ENCODE results near the gene C6orf141.

Gene C6orf141

DNA sequence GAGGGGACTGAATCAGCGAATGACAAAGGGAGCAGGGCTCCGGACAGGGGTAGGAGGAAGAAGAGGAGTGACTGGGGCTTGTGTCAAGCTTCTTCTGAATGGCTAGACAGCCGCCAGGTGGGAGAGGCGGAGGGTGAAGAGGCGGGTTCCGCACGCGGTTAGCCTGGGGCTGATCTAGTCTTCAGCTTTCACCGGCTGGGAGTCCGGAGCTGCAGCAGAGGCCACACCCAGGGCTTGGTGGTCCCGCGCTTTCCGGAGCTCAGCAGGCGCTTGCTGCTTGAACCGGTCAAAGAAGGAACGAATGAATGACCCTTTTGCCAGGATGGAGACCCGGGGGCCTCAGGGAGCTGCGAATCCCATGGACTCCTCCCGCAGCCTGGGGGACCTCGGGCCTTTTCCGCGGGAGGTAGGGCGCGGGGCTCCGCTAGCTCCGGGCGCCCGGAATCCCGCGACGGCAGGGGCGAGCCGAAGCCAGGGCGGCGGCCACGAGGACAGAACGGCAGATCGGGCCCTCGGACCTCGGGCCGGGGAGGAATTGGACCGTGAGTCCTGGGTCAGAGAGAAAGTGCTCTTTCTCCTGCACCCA lies at the start of gene C6orf141:
Gene C6orf141, plus strand, starts transcription at position 177 of the 586 bp plus-strand sequence. Its CDS starts 125 bp downstream, at position 302.
- TF ChIP-seq, protein P1, sequence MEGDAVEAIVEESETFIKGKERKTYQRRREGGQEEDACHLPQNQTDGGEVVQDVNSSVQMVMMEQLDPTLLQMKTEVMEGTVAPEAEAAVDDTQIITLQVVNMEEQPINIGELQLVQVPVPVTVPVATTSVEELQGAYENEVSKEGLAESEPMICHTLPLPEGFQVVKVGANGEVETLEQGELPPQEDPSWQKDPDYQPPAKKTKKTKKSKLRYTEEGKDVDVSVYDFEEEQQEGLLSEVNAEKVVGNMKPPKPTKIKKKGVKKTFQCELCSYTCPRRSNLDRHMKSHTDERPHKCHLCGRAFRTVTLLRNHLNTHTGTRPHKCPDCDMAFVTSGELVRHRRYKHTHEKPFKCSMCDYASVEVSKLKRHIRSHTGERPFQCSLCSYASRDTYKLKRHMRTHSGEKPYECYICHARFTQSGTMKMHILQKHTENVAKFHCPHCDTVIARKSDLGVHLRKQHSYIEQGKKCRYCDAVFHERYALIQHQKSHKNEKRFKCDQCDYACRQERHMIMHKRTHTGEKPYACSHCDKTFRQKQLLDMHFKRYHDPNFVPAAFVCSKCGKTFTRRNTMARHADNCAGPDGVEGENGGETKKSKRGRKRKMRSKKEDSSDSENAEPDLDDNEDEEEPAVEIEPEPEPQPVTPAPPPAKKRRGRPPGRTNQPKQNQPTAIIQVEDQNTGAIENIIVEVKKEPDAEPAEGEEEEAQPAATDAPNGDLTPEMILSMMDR (conservative IDR thresholded peaks at IDR 0.05; ENCODE audit: low read depth, low read length) = no peak
- DNase-seq (ENCODE audit: low read depth) = peak; percentile 14
- H3K4me3 ChIP-seq (ENCODE audit: low read depth, low read length) = peak within 1 kb of the TSS; percentile 62

DNA sequence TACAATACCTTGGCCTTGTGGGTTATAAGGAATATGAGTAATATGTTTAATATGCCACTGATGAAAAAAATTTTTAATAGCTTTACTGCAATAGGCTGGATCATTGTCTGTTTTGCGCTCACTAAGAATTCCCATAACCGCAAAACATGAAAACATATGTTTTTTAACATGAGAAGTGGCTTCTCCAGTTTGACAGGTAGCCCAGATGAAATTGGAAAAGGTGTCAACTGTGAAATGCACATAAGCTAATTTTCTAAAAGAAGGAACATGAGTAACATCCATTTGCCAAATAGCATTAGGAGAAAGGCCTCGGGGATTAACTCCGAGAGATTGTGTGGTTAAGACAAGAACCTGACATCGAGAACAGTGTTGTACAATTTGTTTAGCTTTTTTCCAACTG lies 45.8 kb upstream of the C6orf141 start:
- H3K4me3 ChIP-seq (ENCODE audit: low read depth, low read length) = no peak overlapping the region
- TF ChIP-seq, protein P1 (conservative IDR thresholded peaks at IDR 0.05; ENCODE audit: low read depth, low read length) = no peak
- no peak for DNase-seq (ENCODE audit: low read depth)

DNA sequence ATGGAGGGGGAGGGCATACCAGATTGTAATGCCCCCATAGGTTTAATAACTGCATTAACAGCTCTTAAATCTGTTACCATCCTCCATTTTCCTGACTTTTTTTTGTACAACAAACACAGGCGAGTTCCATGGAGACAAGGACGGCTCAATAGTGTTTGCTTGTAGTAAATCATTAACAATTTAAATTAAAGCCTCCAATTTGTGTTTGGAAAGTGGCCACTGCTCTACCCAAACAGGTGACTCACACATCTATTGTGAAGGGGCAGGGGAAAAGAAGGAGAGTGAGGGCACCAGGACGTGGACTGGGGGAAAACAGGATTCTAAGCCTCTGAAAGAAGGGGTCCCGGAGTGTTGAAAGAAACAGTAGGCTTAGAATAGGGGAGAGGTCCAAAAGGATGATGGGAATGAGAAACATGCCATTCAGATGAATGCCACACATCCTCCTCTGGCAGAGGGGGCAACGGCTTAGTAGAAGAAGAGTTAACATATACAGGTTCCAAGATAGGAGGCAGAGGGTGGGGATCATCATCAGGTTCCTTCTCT lies 43.8 kb upstream of the C6orf141 start:
- TF ChIP-seq, protein P1 (conservative IDR thresholded peaks at IDR 0.05; ENCODE audit: low read depth, low read length) = no peak
- no peak for DNase-seq (ENCODE audit: low read depth)
- H3K4me3 ChIP-seq (ENCODE audit: low read depth, low read length) = no peak overlapping the region

DNA sequence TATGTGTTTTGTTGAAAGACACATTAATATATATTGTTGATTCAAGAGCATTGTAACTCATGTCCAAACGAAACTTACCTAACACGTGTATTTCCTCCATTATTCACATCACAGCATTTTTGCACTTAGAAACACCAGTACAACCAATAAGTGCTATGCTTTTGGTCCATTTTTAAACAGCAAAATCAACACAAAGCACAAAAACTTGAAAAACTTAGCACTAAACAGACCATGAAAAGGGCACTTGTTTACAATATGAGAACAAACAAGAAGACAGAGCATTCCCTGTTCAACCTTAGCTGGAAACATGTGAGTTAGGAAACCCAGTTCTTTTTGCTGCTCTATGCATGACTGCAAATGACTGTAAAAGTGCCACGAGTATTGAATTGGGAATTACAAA lies 41.1 kb upstream of the C6orf141 start:
- TF ChIP-seq, protein P1 (conservative IDR thresholded peaks at IDR 0.05; ENCODE audit: low read depth, low read length) = no peak
- no peak overlapping the region for H3K4me3 ChIP-seq (ENCODE audit: low read depth, low read length)
- DNase-seq (ENCODE audit: low read depth) = no peak

DNA sequence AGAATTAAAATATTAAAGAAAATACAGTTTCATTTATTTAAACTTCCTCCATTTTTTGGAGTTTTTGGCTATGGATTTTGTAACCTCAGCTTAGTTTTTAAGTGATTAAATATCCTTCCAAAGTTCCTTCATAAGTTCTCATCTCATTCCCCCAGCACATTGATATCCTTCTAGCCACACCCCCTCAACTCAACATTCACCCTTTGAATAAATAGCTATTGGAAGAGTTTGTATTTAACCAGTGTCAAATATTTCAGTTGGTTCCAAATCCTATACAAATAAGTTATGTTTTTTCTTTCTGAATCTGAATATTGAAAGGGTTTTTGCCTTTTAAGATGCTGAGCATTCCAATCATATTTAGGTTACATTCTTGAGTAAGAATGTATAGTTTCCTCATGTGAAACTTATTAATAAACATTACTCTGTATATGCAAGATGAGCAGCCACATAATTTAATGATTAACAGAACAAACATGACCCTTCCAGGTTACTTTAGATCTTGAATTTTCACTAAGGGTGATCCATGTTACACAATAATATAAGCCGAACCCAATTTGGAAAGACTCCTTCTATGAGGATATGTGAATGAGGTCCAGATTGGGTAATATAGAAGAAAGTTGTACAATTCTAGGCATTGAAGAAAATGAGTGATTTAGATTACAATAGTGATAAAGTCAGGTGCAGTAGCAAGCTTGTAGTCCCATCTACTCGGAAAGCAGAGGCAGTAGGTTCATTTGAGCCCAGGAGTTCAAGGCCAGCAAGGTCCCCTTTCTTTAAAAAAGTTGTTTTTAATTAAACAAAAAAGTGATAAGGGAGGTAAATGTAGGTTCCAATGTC lies 37.1 kb upstream of the C6orf141 start:
- DNase-seq (ENCODE audit: low read depth) = peak; percentile 18
- TF ChIP-seq, protein P1 (conservative IDR thresholded peaks at IDR 0.05; ENCODE audit: low read depth, low read length) = no peak
- H3K4me3 ChIP-seq (ENCODE audit: low read depth, low read length) = no peak overlapping the region

DNA sequence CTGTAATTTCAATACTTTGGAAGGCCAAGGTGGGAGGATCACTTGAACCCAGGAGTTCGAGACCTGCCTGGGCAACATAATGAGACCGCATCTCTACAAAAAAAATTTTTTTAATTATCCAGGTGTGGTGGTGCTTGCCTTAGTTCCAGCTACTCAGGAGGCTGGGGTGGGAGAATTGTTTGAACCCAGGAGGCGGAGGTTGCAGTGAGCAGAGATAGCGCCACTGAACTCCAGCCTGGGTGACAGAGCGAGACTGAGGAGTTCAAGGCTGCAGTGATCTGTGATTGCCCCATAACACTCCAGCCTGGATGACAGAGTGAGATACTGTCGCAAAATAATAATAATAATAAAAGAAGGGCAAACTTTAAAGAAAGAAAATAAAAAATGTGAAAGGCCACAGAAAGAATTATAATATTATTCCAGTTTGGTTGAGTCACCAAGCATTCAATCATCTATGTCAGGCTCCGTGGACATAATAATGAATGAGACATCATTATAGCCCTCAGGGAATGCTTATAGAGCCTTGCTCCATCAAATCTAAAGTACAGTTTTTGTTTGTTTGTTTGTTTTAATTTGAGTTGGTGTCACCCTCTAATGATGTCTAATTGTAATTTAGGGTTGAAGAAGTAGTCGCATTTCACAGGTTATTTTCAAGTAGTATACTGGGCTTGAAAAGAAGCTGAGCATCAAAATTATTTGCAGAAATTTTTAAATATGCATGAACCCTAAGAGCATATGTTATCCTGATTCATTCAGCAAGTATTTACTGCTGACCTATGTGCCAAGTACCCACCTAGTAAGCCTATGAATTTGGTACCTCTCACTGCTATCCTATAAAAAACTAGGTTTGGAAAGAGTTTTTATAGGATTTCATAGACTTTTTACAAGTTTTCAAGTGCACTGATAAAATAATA lies 35.6 kb upstream of the C6orf141 start:
- H3K4me3 ChIP-seq (ENCODE audit: low read depth, low read length) = no peak overlapping the region
- DNase-seq (ENCODE audit: low read depth) = no peak
- TF ChIP-seq, protein P1 (conservative IDR thresholded peaks at IDR 0.05; ENCODE audit: low read depth, low read length) = no peak
